OCI-LY1 (cell line): Measurements from ENCODE around the gene LY6G5C.
"Not testable (repeated sequence)": the region's sequence is repeated elsewhere in the genome, so short reads cannot be mapped to it uniquely, and the experiment has no call there.

Experiments
- H2AFZ ChIP-seq: fragments of 200-600 bp; sonication (generic), shearing (Covaris generic); 2 replicates; pipeline ENCODE4 v1.6.0; 2014; ENCODE audit warnings: antibody characterized with exemption, mild to moderate bottlenecking, low read length
- H3F3A ChIP-seq: fragments of 200-600 bp; sonication (generic), shearing (Covaris generic); 2 replicates; pipeline ENCODE4 v1.6.0; 2014; ENCODE audit warnings: mild to moderate bottlenecking, antibody characterized with exemption, low read length, moderate library complexity; ENCODE audit not compliant: insufficient read depth
- H3K27ac ChIP-seq: fragments of 200-600 bp; sonication (generic); 2 replicates; pipeline ENCODE4 v1.5.1; 2014; ENCODE audit warnings: low read length, mixed run types, mild to moderate bottlenecking, low read depth; ENCODE audit not compliant: poor library complexity, severe bottlenecking
- H3K27me3 ChIP-seq: fragments of 200-600 bp; sonication (generic); 2 replicates; pipeline ENCODE4 v1.6.0; 2014; ENCODE audit warnings: antibody characterized with exemption, mild to moderate bottlenecking, low read length, moderate library complexity; ENCODE audit not compliant: insufficient read depth
- H3K36me3 ChIP-seq: fragments of 200-600 bp; sonication (generic); 2 replicates; pipeline ENCODE4 v1.6.1; 2014; ENCODE audit warnings: mild to moderate bottlenecking, antibody characterized with exemption, low read length, moderate library complexity, mixed read lengths; ENCODE audit not compliant: insufficient read depth
- H3K4me1 ChIP-seq: fragments of 200-600 bp; sonication (generic); 2 replicates; pipeline ENCODE4 v1.5.1; 2014; ENCODE audit warnings: mild to moderate bottlenecking, low read length, moderate library complexity; ENCODE audit not compliant: insufficient read depth, severe bottlenecking
- H3K4me2 ChIP-seq: fragments of 200-600 bp; sonication (generic), shearing (Covaris generic); 2 replicates; pipeline ENCODE4 v1.6.1; 2014; ENCODE audit warnings: low read length
- H3K4me3 ChIP-seq: fragments of 200-600 bp; sonication (generic); 2 replicates; pipeline ENCODE4 v1.5.1; 2014; ENCODE audit warnings: low read length, low read depth, mild to moderate bottlenecking, mixed read lengths; ENCODE audit not compliant: poor library complexity, severe bottlenecking
- H3K79me2 ChIP-seq: fragments of 200-600 bp; shearing (Covaris generic); 2 replicates; pipeline ENCODE4 v1.6.1; 2016; ENCODE audit warnings: mixed run types, low read length, mixed read lengths; ENCODE audit not compliant: insufficient read depth
- H3K9ac ChIP-seq: fragments of 200-600 bp; sonication (generic), shearing (Covaris generic); 2 replicates; pipeline ENCODE4 v1.6.1; 2014; ENCODE audit warnings: mild to moderate bottlenecking, low read length, mixed read lengths
- H3K9me2 ChIP-seq: fragments of 200-600 bp; sonication (generic), shearing (Covaris generic); 2 replicates; pipeline ENCODE4 v1.6.1; 2014; ENCODE audit warnings: low read depth, mild to moderate bottlenecking, low read length, mixed read lengths
- H3K9me3 ChIP-seq: fragments of 200-600 bp; shearing (Covaris generic); 2 replicates; pipeline ENCODE4 v1.6.1; 2014; ENCODE audit warnings: low read length, mixed read lengths
- H4K20me1 ChIP-seq: fragments of 200-600 bp; sonication (generic), shearing (Covaris generic); 2 replicates; pipeline ENCODE4 v1.6.0; 2016; ENCODE audit warnings: mild to moderate bottlenecking, low read length; ENCODE audit not compliant: insufficient read depth
- EZH2 ChIP-seq: fragments of 200-600 bp; sonication (generic), shearing (Covaris generic); IDR thresholded peaks from 2 replicates; pipeline ENCODE4 v1.8.0; 2017; ENCODE audit warnings: borderline replicate concordance, mixed run types, mild to moderate bottlenecking, antibody characterized with exemption, low read length, moderate library complexity, mixed read lengths
- TF ChIP-seq, protein P1 (sequence below): fragments of 200-600 bp; sonication (generic), shearing (Covaris generic); IDR thresholded peaks from 2 replicates; pipeline ENCODE4 v1.5.1; 2017; ENCODE audit warnings: mild to moderate bottlenecking, antibody characterized with exemption, low read length, moderate library complexity, mixed read lengths

The LY6G5C gene

GRCh38 chr6:31712296-31712695 is 31.4 kb upstream of the LY6G5C start:
- Histone ChIP-seq H3K27me3 (peaks cover 10% of the 10 kb centered on the region; the same call in 1 of the 2 replicates), H3K36me3 (no peaks in the 10 kb centered on the region), H3K9me3 (no peaks in the 10 kb centered on the region), H3F3A (0 out of 2 replicates have a peak, but pooled peaks cover 4% of the 10 kb centered on the region), H2AFZ (no peak overlapping the region), H3K4me1 (no peaks in the 10 kb centered on the region), H3K9ac (no peak overlapping the region), H4K20me1 (no peaks in the 10 kb centered on the region), H3K9me2 (no peaks in the 10 kb centered on the region), H3K4me3 (no peak overlapping the region), H3K27ac (no peak overlapping the region), H3K4me2 (no peak overlapping the region), H3K79me2 (no peaks in the 10 kb centered on the region)
- no peak for TF ChIP-seq EZH2
- TF ChIP-seq, protein P1, sequence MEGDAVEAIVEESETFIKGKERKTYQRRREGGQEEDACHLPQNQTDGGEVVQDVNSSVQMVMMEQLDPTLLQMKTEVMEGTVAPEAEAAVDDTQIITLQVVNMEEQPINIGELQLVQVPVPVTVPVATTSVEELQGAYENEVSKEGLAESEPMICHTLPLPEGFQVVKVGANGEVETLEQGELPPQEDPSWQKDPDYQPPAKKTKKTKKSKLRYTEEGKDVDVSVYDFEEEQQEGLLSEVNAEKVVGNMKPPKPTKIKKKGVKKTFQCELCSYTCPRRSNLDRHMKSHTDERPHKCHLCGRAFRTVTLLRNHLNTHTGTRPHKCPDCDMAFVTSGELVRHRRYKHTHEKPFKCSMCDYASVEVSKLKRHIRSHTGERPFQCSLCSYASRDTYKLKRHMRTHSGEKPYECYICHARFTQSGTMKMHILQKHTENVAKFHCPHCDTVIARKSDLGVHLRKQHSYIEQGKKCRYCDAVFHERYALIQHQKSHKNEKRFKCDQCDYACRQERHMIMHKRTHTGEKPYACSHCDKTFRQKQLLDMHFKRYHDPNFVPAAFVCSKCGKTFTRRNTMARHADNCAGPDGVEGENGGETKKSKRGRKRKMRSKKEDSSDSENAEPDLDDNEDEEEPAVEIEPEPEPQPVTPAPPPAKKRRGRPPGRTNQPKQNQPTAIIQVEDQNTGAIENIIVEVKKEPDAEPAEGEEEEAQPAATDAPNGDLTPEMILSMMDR, result peak; percentile 47

GRCh38 chr6:31711233-31711632 is 30.4 kb upstream of the LY6G5C start:
- Histone ChIP-seq H3K4me1 (no peaks in the 10 kb centered on the region), H3K27me3 (peaks cover 10% of the 10 kb centered on the region; the same call in 1 of the 2 replicates), H4K20me1 (no peaks in the 10 kb centered on the region), H2AFZ (no peak overlapping the region), H3K9me2 (no peaks in the 10 kb centered on the region), H3K4me3 (no peak overlapping the region), H3F3A (no peaks in the 10 kb centered on the region), H3K79me2 (no peaks in the 10 kb centered on the region), H3K27ac (no peak overlapping the region), H3K4me2 (no peak overlapping the region), H3K36me3 (no peaks in the 10 kb centered on the region), H3K9me3 (no peaks in the 10 kb centered on the region), H3K9ac (no peak overlapping the region)
- TF ChIP-seq, protein P1, result no peak
- no peak for TF ChIP-seq EZH2

DNA sequence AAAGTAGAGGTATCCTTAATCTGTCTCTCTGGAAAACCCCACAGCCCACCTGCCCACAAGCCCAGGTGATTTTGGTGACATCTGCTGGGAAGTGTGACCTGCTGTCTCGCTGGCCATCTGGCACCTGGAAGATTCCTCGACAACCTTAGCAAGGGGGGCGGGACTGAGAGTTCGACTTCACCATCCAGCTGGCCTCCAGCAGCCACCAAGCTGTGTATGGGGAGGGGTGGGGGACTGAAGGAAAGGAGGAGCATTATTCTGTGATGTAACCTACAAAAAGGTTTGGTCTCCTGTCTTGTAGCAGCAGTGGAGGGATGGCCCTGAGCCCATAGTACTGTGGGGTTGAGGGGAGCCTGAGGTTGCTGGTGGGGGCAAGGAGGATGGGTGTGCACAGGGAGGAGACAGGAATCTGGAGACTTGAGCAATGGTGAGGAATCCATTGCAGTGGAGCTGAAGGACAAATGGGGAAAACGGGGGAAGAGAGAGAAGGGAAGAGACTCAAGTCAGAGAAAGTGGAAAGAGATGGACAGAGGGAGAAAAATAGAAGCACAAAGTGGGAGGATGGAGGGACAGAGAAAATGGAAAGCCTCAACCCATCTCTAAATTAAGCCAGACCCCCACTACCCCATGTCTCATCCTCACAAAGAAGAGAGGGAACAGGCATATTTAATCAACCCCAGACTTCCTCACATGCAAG is 29.8 kb upstream of the LY6G5C start:
- Histone ChIP-seq H3K9me3 (no peaks in the 10 kb centered on the region), H3K79me2 (no peaks in the 10 kb centered on the region), H3K36me3 (no peaks in the 10 kb centered on the region), H3K9ac (no peak overlapping the region), H4K20me1 (no peaks in the 10 kb centered on the region), H3K4me2 (no peak overlapping the region), H3K9me2 (no peaks in the 10 kb centered on the region), H3K27ac (no peak overlapping the region), H3K4me1 (no peaks in the 10 kb centered on the region), H2AFZ (no peak overlapping the region), H3F3A (no peaks in the 10 kb centered on the region), H3K27me3 (peaks cover 10% of the 10 kb centered on the region; the same call in 1 of the 2 replicates), H3K4me3 (no peak overlapping the region)
- TF ChIP-seq, protein P1, result no peak
- no peak for TF ChIP-seq EZH2

DNA sequence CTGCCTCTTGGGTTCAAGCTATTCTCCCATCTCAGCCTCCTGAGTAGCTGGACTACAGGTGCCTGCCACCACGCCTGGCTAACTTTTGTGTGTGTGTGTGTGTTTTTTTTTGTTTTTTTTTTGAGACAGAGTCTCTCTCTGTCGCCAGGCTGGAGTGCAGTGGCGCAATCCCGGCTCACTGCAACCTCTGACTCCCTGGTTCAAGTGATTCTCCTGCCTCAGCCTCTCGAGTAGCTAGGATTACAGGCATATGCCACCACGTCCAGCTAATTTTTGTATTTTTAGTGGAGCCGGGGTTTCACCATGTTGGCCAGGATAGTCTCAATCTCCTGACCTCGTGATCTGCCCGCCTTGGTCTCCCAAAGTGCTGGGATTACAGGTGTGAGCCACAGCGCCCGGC is 28.3 kb upstream of the LY6G5C start:
- H3K9ac ChIP-seq, H3K27me3 ChIP-seq, H3K4me2 ChIP-seq, H3K27ac ChIP-seq, H3K4me3 ChIP-seq, H3K9me3 ChIP-seq, H2AFZ ChIP-seq, H3K79me2 ChIP-seq, H3K36me3 ChIP-seq, H4K20me1 ChIP-seq, H3K9me2 ChIP-seq, H3K4me1 ChIP-seq, H3F3A ChIP-seq: not testable (repeated sequence)
